GM18861 (cell line): ENCODE measurements around the gene EGFLAM.
A peak's percentile ranks its signal among the peaks of the same experiment; 100 is the strongest.

ENCODE experiments used
- ATAC-seq: cut with Tn5 transposase; IDR thresholded peaks from one replicate; pipeline ENCODE4 v1.9.1; 2021; ENCODE audit not compliant: unreplicated experiment

The EGFLAM gene

GRCh38 chr5:38371596-38371995, 113.2 kb downstream of the EGFLAM start:
- ATAC-seq, result no peak

- no peak for ATAC-seq
These were observed 115.4 kb downstream of the EGFLAM start for GRCh38 chr5:38373743-38374142.

- ATAC-seq, result no peak
These were observed 117.1 kb downstream of the EGFLAM start for GRCh38 chr5:38375423-38375822.

GRCh38 chr5:38376404-38376803, 118.0 kb downstream of the EGFLAM start:
- ATAC-seq, result no peak

DNA sequence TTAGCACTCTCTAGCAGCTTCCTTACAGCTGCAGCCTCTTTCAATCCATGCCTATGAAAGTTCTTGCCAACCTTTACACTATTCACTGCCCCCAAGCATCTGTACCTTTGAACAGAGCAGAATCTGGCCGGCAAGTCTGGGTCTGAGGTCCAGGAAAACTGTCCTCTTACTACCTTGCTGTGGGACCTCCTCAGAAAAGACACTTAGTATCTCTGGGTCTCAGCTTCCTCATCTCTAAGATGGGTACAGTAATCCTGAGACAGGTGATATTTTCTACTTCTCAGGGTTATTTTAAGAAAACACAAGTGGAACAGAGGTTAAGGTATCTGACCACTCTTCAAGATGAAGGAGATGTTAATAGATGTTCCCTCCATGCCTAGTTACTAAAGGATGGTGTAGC, 120.2 kb downstream of the EGFLAM start:
- no peak for ATAC-seq

GRCh38 chr5:38379350-38379937, 121.1 kb downstream of the EGFLAM start:
- ATAC-seq, result no peak

GRCh38 chr5:38380537-38380936, 122.2 kb downstream of the EGFLAM start:
- ATAC-seq, result no peak

GRCh38 chr5:38381361-38381760, 123.0 kb downstream of the EGFLAM start:
- ATAC-seq, result no peak

DNA sequence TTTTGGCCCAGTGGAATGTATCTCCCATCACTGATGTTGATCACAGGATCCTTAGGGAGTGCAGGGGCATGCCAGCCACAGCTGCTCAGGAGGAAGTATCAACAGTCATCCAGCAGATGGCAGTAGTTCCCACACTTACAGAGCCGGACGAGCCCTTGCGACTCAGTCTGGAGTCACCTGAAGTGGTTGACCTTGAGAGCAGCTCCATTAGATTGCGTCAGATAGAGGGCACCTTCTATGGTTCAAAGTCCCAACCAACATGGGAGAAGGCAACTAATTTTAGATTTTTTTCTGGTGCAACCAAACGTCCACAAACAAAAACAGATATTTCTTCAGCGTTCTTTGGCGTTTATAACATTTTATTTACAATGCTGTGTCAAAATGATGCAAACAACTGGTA, 124.5 kb downstream of the EGFLAM start:
- peak; percentile 99 for ATAC-seq

DNA sequence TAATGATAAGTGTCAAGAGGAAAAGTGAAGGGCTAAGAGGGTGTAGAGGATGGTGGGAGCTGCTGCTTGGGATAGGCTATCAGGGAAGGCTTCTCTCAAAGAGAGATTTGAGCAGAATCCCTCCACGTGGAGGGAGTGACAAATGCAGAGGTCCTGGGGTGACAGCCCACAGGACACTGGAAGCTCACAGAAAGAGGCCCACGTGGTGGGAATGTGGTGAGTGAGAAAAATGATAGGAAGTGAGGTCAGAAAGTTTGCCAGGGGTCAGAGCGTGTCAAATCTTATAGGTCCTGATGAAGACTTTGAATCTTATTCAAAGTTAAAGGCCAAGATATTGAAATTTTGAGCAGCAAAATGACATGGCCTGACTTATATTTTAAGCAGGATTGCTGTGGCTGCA, 125.3 kb downstream of the EGFLAM start:
- ATAC-seq, result no peak

GRCh38 chr5:38384396-38384795, 126.0 kb downstream of the EGFLAM start:
- ATAC-seq, result no peak

DNA sequence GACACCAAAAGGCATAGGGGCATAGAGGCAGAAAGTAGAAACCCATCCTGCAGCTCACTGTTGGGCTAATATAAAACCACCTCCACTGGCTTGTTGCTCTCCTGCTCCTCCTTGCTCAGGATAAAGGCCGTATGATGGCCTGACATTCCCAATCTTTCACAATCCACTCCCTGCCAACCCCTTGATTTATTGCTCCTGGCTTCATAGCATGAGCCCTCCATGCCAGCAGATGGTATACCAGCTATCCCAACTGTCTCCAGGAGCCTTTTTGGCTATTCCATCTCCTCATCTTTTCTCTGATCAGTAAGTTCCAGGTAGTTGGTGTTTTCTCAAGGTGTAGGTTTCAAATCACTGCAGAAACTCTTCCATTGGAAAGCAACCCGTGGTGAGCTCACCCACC, 128.8 kb downstream of the EGFLAM start:
- ATAC-seq, result no peak

- ATAC-seq, result no peak
These were observed 135.3 kb downstream of the EGFLAM start for GRCh38 chr5:38393636-38394035.

DNA sequence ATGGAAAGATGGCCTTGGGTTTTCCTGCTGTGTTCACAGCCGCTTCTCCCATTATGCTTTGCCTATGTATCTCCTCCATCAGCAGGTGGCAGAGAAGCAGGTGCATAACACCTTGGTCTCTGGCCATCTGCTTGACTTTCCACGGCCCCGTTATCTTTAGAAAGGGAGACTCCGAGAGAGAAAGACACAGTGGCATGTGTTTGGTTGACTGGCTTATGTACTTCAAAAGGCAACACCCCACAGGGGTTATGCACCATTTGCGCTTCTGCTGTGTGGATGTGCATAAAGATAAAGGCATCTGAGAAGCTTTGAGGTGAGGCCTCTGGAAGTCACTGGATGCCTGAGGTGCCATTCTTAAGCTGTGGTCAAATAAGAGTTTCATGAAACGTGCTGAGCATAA, 138.4 kb downstream of the EGFLAM start:
- ATAC-seq, result no peak

DNA sequence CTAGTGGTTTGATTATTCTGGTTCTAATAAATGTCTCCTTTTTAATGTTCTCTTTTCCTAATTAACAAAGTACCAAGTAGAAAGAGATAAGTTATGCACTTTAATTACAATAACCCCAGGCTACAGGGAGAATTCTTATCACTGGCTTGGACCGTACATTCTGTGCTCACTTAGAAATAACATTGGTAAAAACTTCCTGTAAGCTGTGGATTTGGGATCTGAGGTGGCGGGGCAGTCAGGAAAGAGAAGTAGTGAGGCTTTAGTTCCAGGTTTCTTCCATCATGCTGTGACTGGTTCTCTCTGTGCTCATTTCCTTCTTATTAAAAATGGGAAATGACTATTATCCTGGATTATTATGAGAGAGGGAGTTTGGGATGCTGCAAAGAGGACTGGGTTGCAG, 142.0 kb downstream of the EGFLAM start:
- ATAC-seq, result no peak

- ATAC-seq, result no peak
These were observed 142.8 kb downstream of the EGFLAM start for GRCh38 chr5:38401145-38401544.

- ATAC-seq, result no peak
These were observed 145.0 kb downstream of the EGFLAM start for GRCh38 chr5:38403406-38403805.

DNA sequence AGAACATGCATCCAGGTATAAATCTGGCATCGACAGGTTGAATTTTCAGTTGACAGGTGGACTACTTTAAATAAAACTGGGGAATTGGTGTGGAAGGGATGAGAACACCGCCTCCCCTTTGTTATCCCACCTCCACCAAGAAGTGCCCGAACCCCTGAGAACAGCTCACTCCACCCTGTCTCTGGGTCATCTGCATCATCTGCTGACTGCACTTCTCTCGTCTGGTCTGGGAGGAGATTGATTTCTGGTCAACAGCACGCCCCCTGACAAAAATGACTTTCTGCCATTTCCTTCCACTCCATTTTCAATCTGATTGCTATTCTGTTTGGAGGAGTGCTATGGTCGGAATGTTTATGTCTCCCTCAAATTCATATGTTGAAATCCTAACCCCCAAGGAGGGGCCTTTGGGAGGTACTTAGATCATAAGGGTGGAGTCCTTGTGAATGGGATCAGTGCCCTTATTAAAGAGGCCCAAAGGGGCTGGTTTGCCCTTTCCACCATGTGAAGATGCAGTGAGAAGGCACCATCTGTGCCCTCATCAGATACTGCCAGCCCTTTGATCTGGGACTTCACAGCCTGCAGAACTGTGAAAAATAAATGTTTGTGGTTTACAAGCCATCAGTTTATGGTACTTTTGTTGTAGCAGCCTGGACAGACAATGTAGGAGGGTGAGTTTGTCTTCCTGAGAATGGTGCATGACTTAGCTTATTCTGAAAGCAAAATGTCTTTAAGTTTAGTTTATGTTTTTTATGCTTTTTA, 145.7 kb downstream of the EGFLAM start:
- no peak for ATAC-seq

DNA sequence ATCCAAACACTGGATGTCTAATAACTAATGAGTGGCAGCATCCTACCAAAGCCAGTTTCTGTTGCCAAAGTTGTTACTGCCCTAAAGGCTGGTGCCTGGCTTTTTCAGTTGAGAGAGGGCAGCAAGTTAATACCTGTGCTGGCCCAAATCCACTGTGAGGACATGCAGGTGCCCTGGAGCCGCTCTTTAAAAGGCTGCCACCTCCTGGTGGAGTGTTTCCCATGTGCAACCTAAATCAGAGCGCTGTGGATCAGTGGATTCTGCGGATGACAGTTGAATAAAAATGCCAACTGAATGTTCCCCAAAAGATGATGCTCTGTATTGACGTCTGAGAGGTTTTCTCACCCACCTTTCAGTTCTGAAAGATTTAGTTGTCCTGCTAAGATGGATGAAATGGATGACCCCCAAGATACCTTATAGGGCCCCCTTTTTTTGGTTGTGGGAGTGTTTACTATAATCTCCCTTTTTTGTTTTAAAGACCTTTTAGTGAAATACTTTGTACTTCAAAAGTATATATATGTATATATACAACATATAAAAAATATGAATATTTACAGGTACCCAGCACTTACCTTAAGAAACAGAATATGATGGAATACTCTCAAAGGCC, 146.4 kb downstream of the EGFLAM start:
- no peak for ATAC-seq

DNA sequence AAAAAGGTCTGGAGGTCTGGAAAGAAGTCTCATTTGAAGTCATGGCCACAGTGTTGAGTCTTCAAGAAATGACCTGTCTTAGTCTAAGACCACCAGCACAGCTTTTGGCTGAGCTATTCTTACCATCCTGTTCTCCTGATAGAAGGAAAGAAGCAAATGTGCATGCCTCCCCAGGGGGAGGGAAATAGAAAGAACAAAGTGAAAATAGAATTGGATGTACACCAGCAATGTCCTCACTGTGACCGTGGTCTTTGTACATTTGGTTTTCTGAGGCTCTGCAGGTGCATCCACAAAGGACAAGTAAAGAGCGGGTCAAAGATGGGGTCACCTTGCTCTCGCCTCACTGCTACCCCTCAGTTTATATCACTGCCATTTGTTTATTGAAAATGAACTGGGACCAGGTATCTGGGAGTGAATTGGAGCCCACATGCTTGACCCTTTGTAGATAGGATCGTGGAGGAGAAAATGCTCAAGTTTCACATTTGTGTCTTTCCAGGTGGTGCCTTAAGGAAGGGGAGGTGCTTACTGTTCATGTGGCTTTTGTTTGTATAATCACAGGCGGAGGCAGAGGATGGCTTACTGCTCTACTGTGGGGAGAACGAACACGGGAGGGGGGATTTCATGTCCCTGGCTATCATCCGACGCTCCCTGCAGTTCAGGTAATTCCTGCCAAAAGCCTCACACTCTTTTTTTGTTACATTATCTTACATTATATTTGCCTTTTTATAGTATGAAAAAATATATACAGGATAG, 150.3 kb downstream of the EGFLAM start:
- no peak for ATAC-seq

GRCh38 chr5:38410304-38410990, 152.1 kb downstream of the EGFLAM start:
- ATAC-seq, result no peak
